ENCODE data around the gene LIMS1.
"Not testable (repeated sequence)": the region's sequence is repeated elsewhere in the genome, so short reads cannot be mapped to it uniquely, and the experiment has no call there.

The LIMS1 gene

GRCh38 chr2:108586631-108587030 is 52.4 kb downstream of the LIMS1 start:
- DNase-seq (ENCODE audit: low read depth, low spot score): no peak

GRCh38 chr2:108587621-108588020 is 53.4 kb downstream of the LIMS1 start:
- DNase-seq (ENCODE audit: low read depth, low spot score): no peak

DNA sequence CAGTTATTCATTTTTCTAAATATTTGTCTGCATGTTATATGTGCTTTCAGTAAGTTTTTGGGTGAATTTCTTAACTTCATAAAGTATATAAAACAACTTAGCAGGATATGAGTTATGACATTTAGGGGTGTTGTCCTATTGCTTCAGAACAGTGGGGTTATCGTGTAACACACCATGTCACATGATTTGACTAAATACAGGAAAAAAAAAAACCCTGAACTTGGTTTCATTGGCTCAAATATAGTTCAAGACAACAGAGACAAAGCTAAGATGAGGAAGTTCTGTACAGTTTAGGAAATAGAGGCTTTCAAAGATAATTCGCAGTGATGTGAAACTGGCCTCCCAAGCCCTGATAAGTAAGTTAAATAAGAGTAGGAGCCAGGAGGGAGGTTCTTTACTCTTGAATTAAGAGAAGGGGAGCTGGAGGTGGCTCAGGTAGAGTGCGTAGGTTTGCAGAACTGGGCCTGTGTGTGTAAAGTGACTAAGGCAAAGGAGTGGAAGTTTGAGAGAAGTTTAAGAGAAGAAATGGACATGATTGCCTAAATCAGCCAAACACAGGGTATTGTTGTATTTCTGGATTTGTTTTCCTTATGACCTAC is 53.9 kb downstream of the LIMS1 start:
- DNase-seq (ENCODE audit: low read depth, low spot score): no peak

DNA sequence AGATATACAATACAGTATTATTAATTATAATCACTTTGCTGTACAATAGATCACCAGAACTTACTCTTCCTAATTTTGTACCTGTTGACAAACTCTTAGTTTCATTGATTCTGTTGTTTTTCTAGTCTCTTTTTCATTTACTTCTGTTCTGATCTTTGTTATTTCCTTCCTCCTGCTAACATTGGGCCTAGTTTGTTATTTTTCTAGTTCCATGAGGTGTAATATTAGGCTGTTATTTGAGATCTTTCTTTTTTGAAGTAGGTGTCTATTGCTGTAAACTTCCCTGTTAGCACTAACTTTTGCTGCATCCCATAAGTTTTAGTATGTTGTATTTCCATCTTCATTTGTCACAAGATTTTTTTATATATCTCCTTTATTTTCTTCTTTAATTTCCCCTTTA is 55.1 kb downstream of the LIMS1 start:
- DNase-seq (ENCODE audit: low read depth, low spot score): no peak

- no peak for DNase-seq (ENCODE audit: low read depth, low spot score)
These were observed 55.5 kb downstream of the LIMS1 start for GRCh38 chr2:108589781-108590180.

- DNase-seq (ENCODE audit: low read depth, low spot score): no peak
These were observed 56.9 kb downstream of the LIMS1 start for GRCh38 chr2:108591163-108591562.

DNA sequence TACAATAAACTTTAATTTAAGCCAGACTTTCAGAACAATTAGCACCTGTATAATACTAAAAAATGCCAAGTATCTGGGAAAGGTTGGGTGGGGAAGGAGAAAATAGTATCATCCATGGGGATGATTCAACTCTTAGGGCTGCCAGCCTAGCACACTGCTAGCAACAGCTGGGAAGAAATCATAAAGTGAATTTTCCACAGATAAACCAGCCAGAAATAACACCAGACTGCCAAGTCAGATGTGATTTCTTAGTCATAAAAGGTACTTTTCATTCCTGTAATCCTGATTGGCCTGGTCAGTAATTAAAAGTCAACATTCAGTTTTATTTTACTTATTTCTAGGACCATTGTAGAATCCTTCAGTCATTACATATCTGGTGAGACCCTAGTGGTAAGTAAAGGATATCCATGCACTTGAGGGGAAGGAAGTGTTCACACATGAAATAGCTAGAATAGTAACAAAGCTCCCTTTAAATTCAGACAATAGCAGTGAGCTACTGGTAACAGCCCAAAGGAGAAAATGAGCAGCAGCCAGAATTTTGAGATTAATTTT is 59.4 kb downstream of the LIMS1 start:
- no peak for DNase-seq (ENCODE audit: low read depth, low spot score)

GRCh38 chr2:108594132-108594981 is 60.1 kb downstream of the LIMS1 start:
- DNase-seq (ENCODE audit: low read depth, low spot score): no peak

GRCh38 chr2:108594982-108595464 is 60.8 kb downstream of the LIMS1 start:
- DNase-seq (ENCODE audit: low read depth, low spot score): no peak

DNA sequence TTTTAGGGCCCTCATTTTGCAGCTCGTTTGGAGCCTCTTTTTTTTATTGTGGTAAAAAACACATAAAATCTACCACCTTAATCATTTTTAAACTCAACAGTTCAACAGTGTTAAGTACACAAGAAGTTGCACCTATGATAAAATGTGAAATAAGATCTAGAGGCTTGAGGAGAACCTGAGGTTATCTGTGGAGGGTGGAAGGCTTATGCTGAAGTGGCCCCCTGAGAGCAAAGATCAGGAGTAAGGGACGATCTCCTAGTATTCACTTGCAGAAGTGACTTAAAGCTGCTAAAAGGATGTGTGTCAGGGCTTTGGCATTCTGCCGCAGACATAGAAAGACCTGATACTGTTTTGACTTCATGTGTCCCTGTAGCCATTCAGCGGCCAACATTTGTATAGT is 61.5 kb downstream of the LIMS1 start:
- not testable (repeated sequence) for DNase-seq (ENCODE audit: low read depth, low spot score)

GRCh38 chr2:108597105-108597744 is 63.0 kb downstream of the LIMS1 start:
- DNase-seq (ENCODE audit: low read depth, low spot score): not testable (repeated sequence)

DNA sequence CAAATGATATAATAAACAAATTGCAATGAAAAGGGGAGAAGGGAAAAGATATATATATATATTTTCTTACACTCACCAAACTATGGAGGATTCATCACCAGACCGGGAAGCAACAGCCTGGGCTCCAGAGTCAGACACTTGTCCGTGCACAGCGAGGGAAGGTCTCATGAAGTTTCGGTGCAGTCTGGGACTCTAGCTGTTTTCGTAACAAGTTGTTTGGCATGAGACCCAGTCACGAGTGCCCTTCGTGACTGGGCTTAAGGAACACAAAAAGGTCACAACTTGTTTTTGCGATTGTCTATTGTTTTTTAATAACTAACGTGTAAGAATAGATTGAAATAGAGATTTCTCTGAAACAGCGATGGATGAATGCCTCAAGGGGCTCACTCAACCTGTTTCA is 66.9 kb downstream of the LIMS1 start:
- not testable (repeated sequence) for DNase-seq (ENCODE audit: low read depth, low spot score)

- no peak for DNase-seq (ENCODE audit: low read depth, low spot score)
These were observed 68.2 kb downstream of the LIMS1 start for GRCh38 chr2:108602422-108602821.

DNA sequence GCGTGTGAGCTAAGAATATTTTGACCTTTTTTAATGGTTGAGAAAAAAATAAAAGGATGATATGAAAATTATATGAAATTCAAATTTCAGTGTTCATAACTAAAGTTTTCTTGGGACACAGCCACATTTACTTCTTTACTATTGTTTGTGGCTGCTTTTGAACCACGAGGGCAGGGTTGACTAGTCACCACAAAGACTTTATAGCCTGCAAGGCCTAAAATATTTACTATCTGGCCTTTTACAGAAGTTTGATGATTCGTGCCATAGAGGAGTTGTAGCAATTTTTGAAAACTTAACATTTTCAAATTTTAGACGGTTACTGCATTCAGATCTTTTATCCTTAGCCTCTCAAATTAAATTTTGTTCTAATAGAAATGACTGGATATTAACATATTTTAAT is 69.9 kb downstream of the LIMS1 start:
- no peak for DNase-seq (ENCODE audit: low read depth, low spot score)

DNA sequence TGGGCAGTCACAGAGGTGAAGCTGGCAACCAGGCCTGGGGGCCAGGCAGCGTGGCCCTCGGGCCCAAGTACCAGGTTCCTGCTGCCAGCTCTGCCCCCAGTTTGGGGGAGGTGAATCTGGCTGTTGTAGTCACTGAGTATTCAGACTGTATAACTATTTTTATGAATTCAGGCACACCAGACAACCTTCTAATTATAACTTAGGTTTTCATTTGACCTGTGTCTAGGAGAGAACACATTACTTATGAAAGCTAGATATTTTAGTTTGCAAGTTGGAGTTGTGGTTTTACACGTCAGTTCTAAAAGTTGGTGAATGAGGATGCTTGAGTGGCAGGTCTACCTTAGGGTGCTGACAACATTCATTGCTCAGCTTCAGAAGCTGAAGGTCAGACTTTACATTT is 71.7 kb downstream of the LIMS1 start:
- DNase-seq (ENCODE audit: low read depth, low spot score): no peak

DNA sequence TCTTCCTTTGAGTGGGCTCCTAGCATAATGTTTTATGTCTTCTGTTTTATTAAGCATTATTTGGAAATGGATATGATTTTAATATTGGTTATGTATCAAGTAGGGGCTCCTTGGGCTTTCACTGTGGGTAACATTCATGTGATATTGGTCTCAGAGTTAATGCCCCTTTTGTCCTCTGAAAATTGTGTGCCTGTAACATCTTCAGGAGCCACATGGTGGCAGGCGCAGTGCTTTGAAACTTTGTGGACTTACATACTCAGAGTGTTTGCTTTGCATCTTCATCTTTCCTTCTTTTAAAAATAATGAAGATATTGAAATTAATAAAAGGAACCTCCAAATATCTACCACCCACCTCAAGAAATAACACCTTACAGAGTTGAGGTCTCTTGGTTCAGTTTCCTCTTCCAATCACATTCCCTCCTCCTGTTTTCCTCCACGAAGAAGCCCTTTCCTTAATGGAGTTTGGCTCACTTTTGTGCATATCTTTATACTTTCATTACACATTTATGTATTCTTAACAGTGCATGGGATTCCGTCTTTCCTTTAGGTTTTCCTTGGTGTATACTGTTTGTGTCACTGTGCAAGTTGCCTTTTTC is 73.5 kb downstream of the LIMS1 start:
- no peak for DNase-seq (ENCODE audit: low read depth, low spot score)

- DNase-seq (ENCODE audit: low read depth, low spot score): no peak
These were observed 76.8 kb downstream of the LIMS1 start for GRCh38 chr2:108611021-108611420.

GRCh38 chr2:108612153-108612513 is 77.9 kb downstream of the LIMS1 start:
- no peak for DNase-seq (ENCODE audit: low read depth, low spot score)

- DNase-seq (ENCODE audit: low read depth, low spot score): no peak
These were observed 78.4 kb downstream of the LIMS1 start for GRCh38 chr2:108612514-108613183.

- no peak for DNase-seq (ENCODE audit: low read depth, low spot score)
These were observed 79.2 kb downstream of the LIMS1 start for GRCh38 chr2:108613261-108614042.
